HL-60 (cell line): Measurements from ENCODE around the gene TP53I11.

Experiments
- DNase-seq, 2 experiments: peaks; one replicate each; pipeline ENCODE4 v3.0.0-alpha.2; 2010 to 2020; ENCODE audit warnings: low read depth in 1 of 2, low spot score in 1 of 2
- H3K27ac ChIP-seq: fragments of 250-450 bp; sonication (Bioruptor Pico); replicated peaks from 2 replicates; pipeline ENCODE4 v1.5.1; 2020; ENCODE audit warnings: mild to moderate bottlenecking, moderate library complexity
- H3K27me3 ChIP-seq: fragments of 250-450 bp; sonication (Bioruptor Pico); 2 replicates; pipeline ENCODE4 v1.5.1; 2021; ENCODE audit warnings: mild to moderate bottlenecking, moderate library complexity; ENCODE audit not compliant: insufficient read depth, poor library complexity, severe bottlenecking
- H3K4me3 ChIP-seq: replicated peaks from 2 replicates; pipeline ENCODE4 v1.5.1; 2011; ENCODE audit warnings: mild to moderate bottlenecking, control low read depth, low read length; ENCODE audit not compliant: insufficient read depth
- CTCF ChIP-seq: IDR thresholded peaks from one replicate; pipeline ENCODE4 v1.5.1; 2011; ENCODE audit warnings: low read length, control low read depth, inconsistent platforms; ENCODE audit not compliant: insufficient read depth
- GABPA ChIP-seq: IDR thresholded peaks from 2 replicates; pipeline ENCODE4 v1.6.1; 2012; ENCODE audit warnings: low read depth
- POLR2AphosphoS5 ChIP-seq: IDR thresholded peaks from 2 replicates; pipeline ENCODE4 v1.6.1; 2012; ENCODE audit warnings: low read depth
- REST ChIP-seq: IDR thresholded peaks from 2 replicates; pipeline ENCODE4 v1.6.1; 2012; ENCODE audit warnings: low read depth; ENCODE audit not compliant: insufficient replicate concordance
- SPI1 ChIP-seq: IDR thresholded peaks from 2 replicates; pipeline ENCODE4 v1.6.1; 2012; ENCODE audit warnings: low read depth, mild to moderate bottlenecking, borderline replicate concordance

TP53I11 gene

GRCh38 chr11:44964526-44965209, 14.0 kb upstream of the TP53I11 start:
- no peak for TF ChIP-seq GABPA
- TF ChIP-seq CTCF: no peak
- no peak for TF ChIP-seq POLR2AphosphoS5
- TF ChIP-seq SPI1: no peak
- no peak for TF ChIP-seq REST
- Histone ChIP-seq H3K27me3 (no peaks in the 10 kb centered on the region), H3K27ac (peak overlapping the region; percentile 49), H3K4me3 (no peak overlapping the region)
- DNase-seq: peak in 1 of 2 experiments; percentile 50

GRCh38 chr11:44963948-44964347, 13.3 kb upstream of the TP53I11 start:
- Histone ChIP-seq H3K27ac (no peak overlapping the region), H3K27me3 (no peaks in the 10 kb centered on the region), H3K4me3 (no peak overlapping the region)
- TF ChIP-seq POLR2AphosphoS5: no peak
- no peak for TF ChIP-seq REST
- no peak for TF ChIP-seq SPI1
- TF ChIP-seq GABPA: no peak
- no peak for TF ChIP-seq CTCF
- DNase-seq: no peak

- H3K27me3 ChIP-seq: no peaks in the 10 kb centered on the region
- no peak overlapping the region for H3K4me3 ChIP-seq
- no peak for DNase-seq
- no peak overlapping the region for H3K27ac ChIP-seq
- TF ChIP-seq GABPA (no peak), REST (no peak), SPI1 (no peak), POLR2AphosphoS5 (no peak), CTCF (no peak)
Measured at GRCh38 chr11:44963136-44963535, 12.5 kb upstream of the TP53I11 start.
